CD4-positive, alpha-beta memory T cell (primary cell): ENCODE measurements around the gene KRT14. TPM values are rescaled to one million over a fixed set of nuclear protein-coding genes. Genes with fewer than 3 reads are reported as not detected.
"Not testable (repeated sequence)": the region's sequence is repeated elsewhere in the genome, so short reads cannot be mapped to it uniquely, and the experiment has no call there.

Experiments used
- CTCF ChIA-PET: fragments of 350-600 bp; sonication (Branson Sonifier 250); formaldehyde crosslinking; loops from one replicate; lab custom pipeline; 2021; ENCODE audit warnings: inconsistent platforms; ENCODE audit not compliant: partially characterized antibody; lab: Charles Lee
- POLR2A ChIA-PET: fragments of 350-600 bp; sonication (Branson Sonifier 250); formaldehyde crosslinking; loops from one replicate; lab custom pipeline; 2021; ENCODE audit not compliant: partially characterized antibody; lab: Charles Lee
- DNase-seq, 5 donors: peaks; one replicate each; pipeline versions ENCODE4 v3.0.0 to v3.0.0-alpha.2; 2020 to 2022; ENCODE audit warnings: mixed read lengths in 1 of 5
- H3K27ac ChIP-seq: one replicate; pipeline ENCODE4 v1.7.0; 2013; ENCODE audit warnings: low read depth, low read length
- H3K27me3 ChIP-seq: 2 replicates; pipeline ENCODE4 v1.7.0; 2013; ENCODE audit warnings: mild to moderate bottlenecking, low read length, moderate library complexity; ENCODE audit not compliant: insufficient read depth
- H3K36me3 ChIP-seq: 2 replicates; pipeline ENCODE4 v1.7.0; 2013; ENCODE audit warnings: mild to moderate bottlenecking, low read length, moderate library complexity; ENCODE audit not compliant: insufficient read depth
- H3K4me1 ChIP-seq: 2 replicates; pipeline ENCODE4 v1.7.0; 2013; ENCODE audit warnings: mild to moderate bottlenecking, low read length, moderate library complexity; ENCODE audit not compliant: insufficient read depth
- H3K4me3 ChIP-seq, 2 donors: one replicate each; pipeline ENCODE4 v1.7.0; 2013; ENCODE audit warnings: low read length in 2 of 2, mild to moderate bottlenecking in 1 of 2
- H3K9me3 ChIP-seq, 2 donors: one replicate each; pipeline ENCODE4 v1.7.0; 2013; ENCODE audit warnings: low read length in 2 of 2, control low read depth in 1 of 2; ENCODE audit not compliant: control insufficient read depth in 1 of 2
- H3K27ac Mint-ChIP-seq, 7 donors: one replicate each; pipeline ENCODE4 v1.8.0; 2020 to 2021; ENCODE audit warnings: mixed read lengths in 7 of 7, mild to moderate bottlenecking in 6 of 7, inconsistent platforms in 3 of 7, moderate library complexity in 3 of 7
- H3K27me3 Mint-ChIP-seq, 2 donors: one replicate each; pipeline ENCODE4 v1.8.0; 2020 to 2021; ENCODE audit warnings: mixed read lengths in 2 of 2
- H3K36me3 Mint-ChIP-seq, 2 donors: one replicate each; pipeline ENCODE4 v1.8.0; 2020 to 2021; ENCODE audit warnings: mixed read lengths in 2 of 2, inconsistent platforms in 1 of 2, mild to moderate bottlenecking in 1 of 2
- H3K4me1 Mint-ChIP-seq, 4 donors: one replicate each; pipeline ENCODE4 v1.8.0; 2020 to 2021; ENCODE audit warnings: mixed read lengths in 4 of 4, mild to moderate bottlenecking in 1 of 4
- H3K4me3 Mint-ChIP-seq, 8 donors: one replicate each; pipeline ENCODE4 v1.8.0; 2020 to 2021; ENCODE audit warnings: mixed read lengths in 8 of 8, mild to moderate bottlenecking in 7 of 8, moderate library complexity in 6 of 8, inconsistent platforms in 3 of 8
- H3K9me3 Mint-ChIP-seq, 8 donors: one replicate each; pipeline ENCODE4 v1.8.0; 2020 to 2021; ENCODE audit warnings: mixed read lengths in 8 of 8, mild to moderate bottlenecking in 5 of 8, inconsistent platforms in 3 of 8, moderate library complexity in 1 of 8
- intact Hi-C: fragments of 100-400 bp; cut with micrococcal nuclease; formaldehyde crosslinking; loops from one replicate; pipeline ENCODE4 v1.15.1; 2023
- polyA plus RNA-seq, 2 donors: library from polyadenylated mRNA; unstranded; fragments of 300-500 nt; fragmentation: Illumina TruSeq; gene quantifications; one replicate each; pipeline ENCODE4 v1.2.3, GENCODE V29; 2021
- total RNA-seq, 2 experiments: library from RNA; stranded (reverse); gene quantifications; one replicate each; pipeline ENCODE4 v1.2.3, GENCODE V29; 2021

The KRT14 gene
- total and polyA plus RNA-seq, 4 experiments from 2014 or later = not detected

DNA sequence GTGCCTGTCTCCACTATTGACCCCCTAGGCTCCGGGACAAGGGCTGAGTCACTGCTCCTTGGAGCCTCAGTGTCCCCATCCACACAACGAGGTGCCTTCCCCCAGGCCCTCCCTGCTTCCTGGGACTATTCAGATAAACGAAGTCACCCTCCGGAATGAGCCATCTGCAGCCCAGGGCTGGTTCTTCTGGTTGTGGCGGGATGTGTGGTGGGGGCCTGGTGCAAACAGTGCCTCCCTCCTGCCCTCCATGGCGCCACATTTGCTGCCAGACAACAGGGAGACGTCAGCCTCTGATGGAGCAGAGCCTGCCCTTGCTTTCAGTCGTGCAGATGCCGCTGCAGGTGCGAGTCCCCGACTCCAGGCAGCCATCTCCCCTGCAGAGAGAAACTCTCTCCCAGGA is 31.0 kb upstream of the KRT14 start:
- no peak overlapping the region for H3K27ac Mint-ChIP-seq
- POLR2A ChIA-PET = no interaction called here
- Histone ChIP-seq H3K36me3 (no peaks in the 10 kb centered on the region), H3K4me3 (no peak overlapping the region), H3K27me3 (no peaks in the 10 kb centered on the region), H3K9me3 (no peaks in the 10 kb centered on the region), H3K4me1 (no peaks in the 10 kb centered on the region), H3K27ac (no peak overlapping the region)
- H3K4me1 Mint-ChIP-seq = no peaks in the 10 kb centered on the region
- intact Hi-C loops = no loop called here
- DNase-seq = no peak
- CTCF ChIA-PET = no interaction called here
- H3K27me3 Mint-ChIP-seq = peaks cover 3 to 11% of the 10 kb centered on the region in 2 donors
- no peaks in the 10 kb centered on the region for H3K9me3 Mint-ChIP-seq
- H3K36me3 Mint-ChIP-seq = no peaks in the 10 kb centered on the region
- H3K4me3 Mint-ChIP-seq = no peak overlapping the region

DNA sequence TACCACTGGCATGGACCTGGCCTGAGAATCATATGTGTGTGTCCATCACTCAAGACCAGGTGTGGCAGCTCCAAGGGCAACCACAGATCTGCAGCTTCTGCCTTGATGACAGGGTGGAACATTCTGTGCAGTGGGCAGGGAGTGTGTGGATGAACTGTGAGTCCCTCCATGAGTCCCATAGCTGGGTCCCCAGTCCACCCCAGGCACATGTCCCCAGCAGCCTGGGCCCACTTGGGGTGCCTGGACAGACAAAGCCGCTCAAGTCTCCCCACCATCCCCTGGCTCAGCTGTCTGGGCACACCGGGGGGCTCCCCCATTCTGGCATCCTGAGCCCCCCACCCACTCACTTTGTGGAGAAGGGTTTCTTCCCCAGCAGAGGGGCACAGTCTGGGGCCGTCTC is 30.4 kb upstream of the KRT14 start:
- Histone ChIP-seq H3K27me3 (no peaks in the 10 kb centered on the region), H3K4me3 (no peak overlapping the region), H3K9me3 (no peaks in the 10 kb centered on the region), H3K27ac (no peak overlapping the region), H3K36me3 (no peaks in the 10 kb centered on the region), H3K4me1 (no peaks in the 10 kb centered on the region)
- no peaks in the 10 kb centered on the region for H3K9me3 Mint-ChIP-seq
- ChIA-PET POLR2A (no interaction called here), CTCF (no interaction called here)
- no peaks in the 10 kb centered on the region for H3K4me1 Mint-ChIP-seq
- intact Hi-C loops = no loop called here
- peaks cover 3 to 12% of the 10 kb centered on the region in 2 donors for H3K27me3 Mint-ChIP-seq
- H3K27ac Mint-ChIP-seq = no peak overlapping the region
- no peaks in the 10 kb centered on the region for H3K36me3 Mint-ChIP-seq
- DNase-seq = no peak
- no peak overlapping the region for H3K4me3 Mint-ChIP-seq

DNA sequence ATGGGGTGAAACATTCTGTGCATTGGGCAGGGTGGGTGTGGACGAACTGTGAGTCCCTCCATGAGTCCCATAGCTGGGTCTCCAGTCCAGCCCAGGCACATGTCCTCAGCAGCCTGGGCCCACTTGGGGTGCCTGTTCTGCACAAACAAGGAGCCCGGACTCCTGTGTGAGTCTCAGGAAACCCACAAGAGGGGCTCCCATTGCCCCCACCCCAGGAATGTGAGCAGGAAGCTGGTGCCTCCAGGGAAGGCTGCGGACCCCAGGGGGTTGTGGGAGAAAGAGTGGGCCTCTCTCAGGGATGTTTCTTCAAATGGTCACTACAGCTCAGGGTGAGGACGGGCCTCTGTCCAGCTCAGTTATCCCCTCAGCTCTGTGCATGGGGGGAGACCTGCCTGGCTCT is 29.8 kb upstream of the KRT14 start:
- H3K36me3 ChIP-seq, H3K4me1 Mint-ChIP-seq, POLR2A ChIA-PET, DNase-seq, H3K27ac Mint-ChIP-seq, H3K4me3 ChIP-seq, H3K27me3 ChIP-seq, H3K9me3 Mint-ChIP-seq, H3K4me3 Mint-ChIP-seq, CTCF ChIA-PET, H3K9me3 ChIP-seq, H3K36me3 Mint-ChIP-seq, H3K27ac ChIP-seq, intact Hi-C loops, H3K4me1 ChIP-seq: not testable (repeated sequence)
- H3K27me3 Mint-ChIP-seq = peaks cover 3 to 13% of the 10 kb centered on the region in 2 donors

DNA sequence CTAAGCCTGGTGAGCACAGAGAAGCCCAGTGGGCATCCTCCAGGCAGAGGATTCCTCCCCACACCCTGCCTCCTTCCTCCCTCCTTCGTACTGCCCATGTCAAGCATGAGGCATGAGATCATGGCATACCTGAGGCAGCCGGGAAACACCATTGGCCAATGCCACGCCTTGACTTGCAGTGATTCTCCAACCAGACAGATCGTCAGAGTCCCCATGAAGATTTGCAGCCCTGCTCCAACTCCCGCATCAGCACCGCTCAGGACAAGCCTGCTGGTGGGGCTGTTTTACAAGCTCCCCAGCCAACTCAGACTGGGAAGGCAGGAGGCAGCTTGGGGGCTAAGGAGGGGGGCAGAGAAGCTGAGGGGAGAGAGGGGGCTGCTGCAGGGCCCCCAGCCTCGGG is 28.8 kb upstream of the KRT14 start:
- POLR2A ChIA-PET = no interaction called here
- CTCF ChIA-PET = no interaction called here
- H3K4me3 ChIP-seq = no peak overlapping the region
- H3K27me3 ChIP-seq = no peaks in the 10 kb centered on the region
- Mint-ChIP-seq H3K36me3 (no peaks in the 10 kb centered on the region), H3K27me3 (peaks cover 3 to 15% of the 10 kb centered on the region in 2 donors), H3K4me1 (no peaks in the 10 kb centered on the region), H3K27ac (no peak overlapping the region), H3K9me3 (no peaks in the 10 kb centered on the region), H3K4me3 (no peak overlapping the region)
- intact Hi-C loops = no loop called here
- H3K9me3 ChIP-seq = no peaks in the 10 kb centered on the region
- no peaks in the 10 kb centered on the region for H3K36me3 ChIP-seq
- H3K27ac ChIP-seq = no peak overlapping the region
- DNase-seq = no peak
- H3K4me1 ChIP-seq = no peaks in the 10 kb centered on the region

DNA sequence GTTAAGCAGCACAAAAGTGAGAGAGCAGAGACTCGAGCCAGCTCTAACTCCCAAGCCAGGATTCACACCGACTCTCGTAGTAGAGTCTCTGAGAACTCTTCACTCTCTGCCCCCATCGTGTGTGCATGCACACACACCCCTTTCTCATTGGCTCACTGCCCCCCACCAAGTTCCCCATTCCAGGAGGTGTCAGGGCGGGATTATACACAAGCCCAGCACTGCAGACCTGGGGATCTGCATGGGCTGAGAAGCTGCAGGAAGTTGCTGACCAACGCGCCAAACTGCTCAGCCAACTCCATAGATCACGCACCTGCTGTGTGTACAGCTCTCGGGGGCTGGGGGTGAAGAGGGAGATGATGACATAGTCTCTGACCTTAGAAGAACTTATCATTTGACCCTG is 28.1 kb upstream of the KRT14 start:
- H3K27ac Mint-ChIP-seq, H3K9me3 ChIP-seq, H3K27me3 ChIP-seq, H3K4me1 ChIP-seq, intact Hi-C loops, POLR2A ChIA-PET, H3K4me1 Mint-ChIP-seq, H3K4me3 Mint-ChIP-seq, H3K27ac ChIP-seq, H3K9me3 Mint-ChIP-seq, H3K36me3 Mint-ChIP-seq, DNase-seq, H3K36me3 ChIP-seq, H3K4me3 ChIP-seq, CTCF ChIA-PET: not testable (repeated sequence)
- peaks cover 3 to 11% of the 10 kb centered on the region in 2 donors for H3K27me3 Mint-ChIP-seq

DNA sequence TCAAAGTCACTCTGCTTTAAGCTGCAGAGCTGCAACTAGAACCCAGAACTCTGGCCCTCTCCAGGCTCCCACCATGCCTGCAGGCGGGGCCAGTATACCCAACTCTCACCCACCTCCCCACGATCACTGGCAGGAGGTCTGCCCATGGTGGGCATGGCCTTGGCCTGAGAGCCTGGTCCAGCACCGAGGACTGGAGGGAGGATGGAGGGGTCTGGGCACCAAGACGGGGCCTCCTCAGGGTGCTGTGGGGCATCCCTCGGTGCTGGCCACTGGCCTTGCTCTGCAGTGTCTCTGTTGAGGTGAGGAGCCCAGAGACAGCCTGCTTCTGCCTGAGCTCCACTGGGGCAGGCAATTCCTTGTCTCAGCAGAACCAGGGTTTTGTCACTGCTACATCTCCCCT is 27.4 kb upstream of the KRT14 start:
- ChIA-PET POLR2A (no interaction called here), CTCF (interaction anchor here (1.3 kb wide), 1 partner anchor 35 kb away, joined by 3 read pairs; no protein-coding TSS in a partner anchor)
- H3K27ac Mint-ChIP-seq = no peak overlapping the region
- no peak overlapping the region for H3K4me3 Mint-ChIP-seq
- Histone ChIP-seq H3K27ac (no peak overlapping the region), H3K36me3 (no peaks in the 10 kb centered on the region), H3K4me1 (no peaks in the 10 kb centered on the region), H3K4me3 (no peak overlapping the region), H3K27me3 (no peaks in the 10 kb centered on the region), H3K9me3 (no peaks in the 10 kb centered on the region)
- no peaks in the 10 kb centered on the region for H3K9me3 Mint-ChIP-seq
- peaks cover 3 to 13% of the 10 kb centered on the region in 2 donors for H3K27me3 Mint-ChIP-seq
- intact Hi-C loops = no loop called here
- no peaks in the 10 kb centered on the region for H3K36me3 Mint-ChIP-seq
- H3K4me1 Mint-ChIP-seq = no peaks in the 10 kb centered on the region
- DNase-seq = no peak

DNA sequence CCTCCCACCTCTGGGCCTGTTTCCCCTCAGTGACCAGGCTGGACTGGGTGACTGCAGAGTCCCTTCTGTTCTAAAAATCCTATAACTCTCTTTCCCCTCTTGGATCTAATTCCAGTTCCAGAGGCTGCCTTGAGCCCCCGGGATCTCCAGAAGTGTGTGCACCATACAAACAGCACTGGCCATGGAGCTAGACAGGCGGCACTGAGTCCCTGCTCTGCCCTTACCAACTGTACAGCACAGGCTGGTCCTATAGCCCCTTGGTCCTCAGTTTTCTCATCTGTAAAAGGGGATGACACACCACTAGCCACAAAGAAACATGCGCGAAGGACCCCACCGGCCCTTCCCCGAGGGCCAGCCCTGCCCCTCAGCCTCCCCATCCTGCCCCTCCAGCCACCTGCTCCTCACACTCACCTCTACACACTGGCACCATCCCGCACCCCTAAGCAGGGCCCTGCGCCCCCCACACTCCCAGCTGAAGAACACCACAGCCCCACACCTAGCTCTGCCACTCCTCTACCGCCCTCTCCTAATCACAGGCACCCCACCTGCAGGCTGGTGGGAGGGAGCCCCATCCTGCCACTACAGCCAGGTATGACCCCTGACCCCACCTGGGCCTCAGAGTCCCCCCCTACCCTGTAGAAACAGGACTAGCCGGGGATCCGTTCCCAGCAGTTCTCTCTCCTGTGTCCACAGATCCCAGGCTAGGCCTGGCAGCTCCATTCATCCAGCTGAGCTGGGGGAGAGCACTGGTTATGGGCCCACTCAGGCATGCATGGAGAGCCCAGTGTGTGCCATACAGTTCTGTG is 26.8 kb upstream of the KRT14 start:
- Mint-ChIP-seq H3K4me1 (no peaks in the 10 kb centered on the region), H3K27me3 (peaks cover 3 to 13% of the 10 kb centered on the region in 2 donors), H3K27ac (no peak overlapping the region), H3K4me3 (no peak overlapping the region), H3K9me3 (no peaks in the 10 kb centered on the region), H3K36me3 (no peaks in the 10 kb centered on the region)
- no peaks in the 10 kb centered on the region for H3K36me3 ChIP-seq
- intact Hi-C loops = no loop called here
- ChIA-PET POLR2A (no interaction called here), CTCF (interaction anchor here (1.3 kb wide), 1 partner anchor 35 kb away, joined by 3 read pairs; no protein-coding TSS in a partner anchor)
- no peak overlapping the region for H3K27ac ChIP-seq
- H3K9me3 ChIP-seq = no peaks in the 10 kb centered on the region
- no peak for DNase-seq
- no peaks in the 10 kb centered on the region for H3K4me1 ChIP-seq
- H3K27me3 ChIP-seq = no peaks in the 10 kb centered on the region
- H3K4me3 ChIP-seq = no peak overlapping the region
